GM12875 (cell line): ENCODE measurements around the gene ZFAND4.

ENCODE experiments used
- H3K4me3 ChIP-seq: one replicate; pipeline ENCODE4 v1.5.1; 2011; ENCODE audit warnings: low read depth, low read length, control low read depth
- CTCF ChIP-seq: IDR thresholded peaks from 2 replicates; pipeline ENCODE4 v1.5.1; 2011; ENCODE audit warnings: low read depth, mild to moderate bottlenecking, control low read depth, inconsistent platforms, low read length, moderate library complexity, borderline replicate concordance; ENCODE audit not compliant: insufficient read depth

ZFAND4 gene

GRCh38 chr10:45591280-45591679, 81.3 kb downstream of the ZFAND4 start:
- no peak for TF ChIP-seq CTCF
- no peak overlapping the region for H3K4me3 ChIP-seq

- TF ChIP-seq CTCF = no peak
- no peak overlapping the region for H3K4me3 ChIP-seq
Observed at GRCh38 chr10:45589868-45590267, 82.7 kb downstream of the ZFAND4 start.

GRCh38 chr10:45589009-45589408, 83.6 kb downstream of the ZFAND4 start:
- no peak for TF ChIP-seq CTCF

GRCh38 chr10:45586028-45586824, 86.3 kb downstream of the ZFAND4 start:
- no peak overlapping the region for H3K4me3 ChIP-seq
- TF ChIP-seq CTCF = no peak

More at GRCh38 chr10:45589009-45589408, 83.6 kb downstream of the ZFAND4 start:
- H3K4me3 ChIP-seq = no peak overlapping the region

- no peak overlapping the region for H3K4me3 ChIP-seq
- TF ChIP-seq CTCF = no peak
Observed at GRCh38 chr10:45585131-45585530, 87.4 kb downstream of the ZFAND4 start.

GRCh38 chr10:45582386-45582781, 90.2 kb downstream of the ZFAND4 start:
- no peak overlapping the region for H3K4me3 ChIP-seq
- no peak for TF ChIP-seq CTCF
